Activated T-cell treated with anti-CD3 and anti-CD28 coated beads, Interleukin-2, amount 50 U/mL, for 48 hours (primary cell): ENCODE data around the gene CDX2.

Experiments used
- DNase-seq, 2 experiments: peaks; one replicate each; pipeline ENCODE4 v3.0.0-alpha.2; 2020

Gene CDX2

DNA sequence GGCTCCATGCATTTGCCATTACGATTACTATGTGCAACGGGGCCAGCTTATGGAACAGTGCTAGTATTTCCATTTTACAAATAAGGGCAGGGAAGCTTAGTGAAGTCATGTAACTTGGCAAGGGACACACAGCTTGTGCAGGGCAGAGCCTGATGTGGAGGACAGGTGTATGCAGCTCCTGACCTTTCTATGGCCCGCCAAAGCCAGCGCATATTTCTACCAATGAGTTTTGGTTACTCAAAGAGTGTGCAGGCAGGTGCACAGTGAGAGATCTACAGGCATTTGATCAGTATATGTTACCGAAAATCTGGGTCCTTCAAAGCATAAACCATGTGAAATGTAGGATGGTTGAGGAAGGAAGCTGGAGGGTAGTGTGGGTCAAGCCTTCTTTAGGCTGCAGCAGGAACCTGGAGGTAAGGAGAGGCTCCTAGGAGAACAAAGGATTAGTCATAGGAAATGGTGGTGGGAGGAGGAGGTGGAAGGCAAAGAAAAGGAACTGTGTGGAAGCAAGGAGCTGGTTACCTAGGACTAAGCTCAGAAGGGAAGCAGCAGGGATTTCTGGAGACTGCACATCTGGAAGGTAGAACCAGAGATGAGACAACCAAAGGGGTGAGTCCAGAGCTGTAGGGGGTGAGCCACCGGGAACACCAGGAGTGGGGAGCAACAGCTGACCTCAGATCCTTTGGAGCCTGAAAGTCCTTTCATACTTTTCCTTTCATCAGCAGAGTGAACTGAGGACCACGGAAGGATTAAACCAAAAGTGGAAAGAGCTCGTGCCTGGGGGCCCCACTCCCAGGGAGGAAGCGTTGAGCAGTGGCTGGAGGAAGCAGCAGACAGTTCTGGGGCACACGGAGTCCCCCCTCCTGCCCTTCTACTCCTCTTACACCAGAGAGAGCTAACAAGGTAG lies 53.6 kb downstream of the CDX2 start:
- DNase-seq, result no peak

DNA sequence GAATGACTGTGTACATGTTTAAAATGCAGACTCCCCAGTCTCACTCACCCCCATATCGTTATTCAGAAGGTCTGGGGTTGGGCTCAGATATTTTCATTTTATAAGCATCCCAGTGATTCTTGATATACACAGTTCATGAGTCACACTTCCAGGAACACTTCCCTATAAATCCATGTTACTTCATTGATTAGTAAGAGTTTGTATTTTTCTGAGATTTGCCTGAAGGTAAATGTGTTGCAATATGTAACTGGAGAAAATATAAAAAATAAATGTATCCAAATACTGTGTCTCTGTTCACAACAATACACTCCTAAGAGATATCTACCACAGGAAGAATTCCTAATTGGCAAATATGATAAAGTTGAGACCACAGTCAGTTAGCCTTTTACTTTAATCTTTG lies 56.0 kb downstream of the CDX2 start:
- no peak for DNase-seq

GRCh38 chr13:27911521-27911920 lies 57.6 kb downstream of the CDX2 start:
- DNase-seq, result no peak
